T1000 (cell line): Measurements from ENCODE around the gene CCDC138.

Experiments
- DNase-seq: peaks from one replicate; lab custom pipeline; 2025; ENCODE audit warnings: mixed read lengths; lab: John Stamatoyannopoulos, UW

Gene CCDC138

DNA sequence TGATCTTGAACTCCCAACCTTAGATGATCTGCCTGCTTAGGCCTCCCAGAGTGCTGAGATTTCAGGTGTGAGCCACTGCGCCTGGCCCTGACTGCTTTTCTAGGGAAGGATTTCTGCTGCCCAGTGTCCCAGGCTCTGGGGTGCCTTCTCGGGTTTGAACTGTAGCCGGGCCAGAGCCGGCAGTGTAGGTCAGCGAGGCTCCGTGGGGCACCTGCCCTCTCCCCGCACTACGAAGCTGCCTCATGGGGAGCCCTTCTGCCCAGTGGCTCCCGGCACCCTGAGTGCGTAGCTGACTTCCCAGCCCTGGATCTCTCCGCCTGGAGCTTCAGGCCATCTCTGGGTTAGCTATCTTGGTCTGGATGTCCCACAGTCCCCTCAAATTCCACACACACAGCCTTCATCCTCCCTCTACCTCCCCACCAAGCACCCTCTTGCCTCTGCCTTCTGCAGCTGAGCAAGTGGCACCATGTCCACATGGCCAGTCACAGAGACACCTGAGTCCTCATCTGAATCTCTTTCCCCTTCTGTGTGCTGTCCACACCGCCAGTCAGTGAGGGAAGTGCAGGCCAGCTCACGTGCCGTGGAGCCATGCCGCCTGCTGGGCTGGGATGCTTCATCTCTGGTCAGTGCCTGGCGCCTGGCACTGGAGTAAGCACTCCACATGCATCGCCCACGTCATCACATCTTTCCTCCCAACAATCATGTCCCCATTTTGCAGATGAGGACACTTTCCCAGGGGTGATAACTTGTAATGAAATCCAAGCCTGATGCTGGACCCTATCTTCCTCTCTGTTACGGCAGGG, 133.2 kb downstream of the CCDC138 start:
- no peak for DNase-seq

DNA sequence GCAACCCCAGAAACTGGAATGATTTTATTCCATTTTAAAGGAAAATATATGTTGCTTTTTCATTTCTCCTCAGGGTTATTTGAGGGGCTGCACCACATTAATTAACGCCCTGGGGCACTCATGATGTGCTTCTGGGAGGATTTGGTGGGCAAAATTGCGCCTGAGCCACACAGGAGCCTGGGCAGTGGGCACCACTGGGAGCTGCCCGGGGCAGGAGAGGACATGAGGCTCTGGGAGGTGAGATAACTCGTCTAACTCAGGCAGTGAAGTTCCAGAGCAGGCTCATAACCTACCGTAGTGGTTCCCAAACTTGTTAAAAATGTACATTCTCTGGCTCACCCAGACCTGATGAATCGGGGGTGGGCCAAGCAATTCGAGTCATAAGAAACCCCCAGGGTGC, 134.1 kb downstream of the CCDC138 start:
- DNase-seq = no peak

DNA sequence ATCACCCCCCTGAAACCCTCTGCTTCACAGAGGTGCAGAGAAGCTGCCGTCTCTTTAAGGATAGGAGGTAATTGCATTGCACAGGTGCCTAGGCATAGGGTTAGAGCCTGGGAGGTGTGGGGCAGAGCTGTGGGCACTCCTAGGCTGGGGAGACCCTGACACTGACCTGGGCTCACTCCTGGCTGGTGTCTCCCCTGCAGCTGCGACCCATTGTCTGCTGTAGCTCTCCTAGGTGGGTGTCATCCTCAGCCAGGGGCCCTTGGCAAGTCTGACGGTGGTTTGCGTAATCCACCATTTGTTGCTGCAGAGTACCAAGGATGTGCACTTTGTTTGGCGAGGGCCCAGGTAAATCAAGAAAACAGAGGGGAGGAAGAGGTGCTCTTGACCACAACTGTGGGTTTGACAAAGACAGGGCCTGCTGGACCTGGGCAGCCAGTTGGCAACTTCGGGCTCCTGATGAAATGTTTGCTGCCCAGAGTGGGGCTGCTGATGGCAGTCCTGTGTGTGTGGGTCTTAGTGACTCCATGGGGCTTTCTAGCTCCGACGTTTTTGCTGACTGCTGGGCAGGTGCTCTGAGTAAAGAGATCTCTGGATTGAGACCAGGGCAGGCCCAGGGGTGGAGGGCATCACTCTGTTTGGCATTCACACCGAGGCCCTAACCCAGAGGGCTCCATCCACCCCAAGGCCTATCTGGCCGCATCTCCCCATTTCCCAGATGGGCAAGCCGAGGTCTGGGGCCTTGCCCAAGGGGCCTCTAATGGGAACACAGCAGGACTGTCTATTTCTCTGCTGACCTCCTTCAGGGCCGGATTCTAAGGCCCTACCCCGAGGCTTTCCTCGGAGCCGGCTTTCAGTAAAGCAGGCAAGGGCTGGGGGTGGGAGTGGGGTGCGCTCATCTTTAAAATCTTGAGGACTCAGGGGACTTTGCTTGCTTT, 134.8 kb downstream of the CCDC138 start:
- DNase-seq = no peak

DNA sequence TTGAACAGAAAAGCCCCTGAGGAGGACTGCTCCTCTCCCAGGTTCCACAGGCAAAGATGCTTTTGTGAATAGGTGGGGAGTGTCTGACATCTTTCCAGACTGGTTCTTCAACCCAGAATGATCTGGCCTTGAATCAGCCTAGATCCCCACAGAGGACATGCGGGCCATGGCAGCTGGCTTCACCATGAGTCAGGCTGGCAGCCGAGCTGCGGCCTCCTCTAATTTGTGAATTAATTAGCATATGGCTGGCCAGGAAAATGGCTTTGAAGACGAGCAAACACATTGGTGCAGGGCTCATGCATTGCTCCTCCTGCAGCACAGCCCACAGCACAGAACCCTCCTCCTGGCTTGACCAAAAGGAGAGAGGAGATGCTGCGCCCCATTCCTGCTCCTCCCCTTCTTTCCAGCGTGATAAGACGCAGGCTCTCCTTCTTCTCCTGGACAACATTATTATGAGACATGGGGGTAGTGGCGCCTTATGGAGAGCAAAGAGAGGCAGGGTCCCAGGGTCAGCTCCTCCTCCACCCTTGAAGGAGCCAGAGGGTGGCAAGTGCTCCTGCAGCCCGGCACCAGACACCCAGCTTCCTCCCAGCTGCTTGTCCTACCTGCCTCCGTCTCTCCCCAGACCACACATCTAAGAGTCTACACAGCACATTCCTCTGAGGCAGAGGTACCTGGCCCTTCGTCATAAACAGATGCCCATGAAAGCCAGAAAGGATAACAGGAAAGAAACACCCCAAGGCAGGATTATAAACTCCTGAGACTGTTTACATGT, 135.8 kb downstream of the CCDC138 start:
- peak; percentile 38 for DNase-seq

DNA sequence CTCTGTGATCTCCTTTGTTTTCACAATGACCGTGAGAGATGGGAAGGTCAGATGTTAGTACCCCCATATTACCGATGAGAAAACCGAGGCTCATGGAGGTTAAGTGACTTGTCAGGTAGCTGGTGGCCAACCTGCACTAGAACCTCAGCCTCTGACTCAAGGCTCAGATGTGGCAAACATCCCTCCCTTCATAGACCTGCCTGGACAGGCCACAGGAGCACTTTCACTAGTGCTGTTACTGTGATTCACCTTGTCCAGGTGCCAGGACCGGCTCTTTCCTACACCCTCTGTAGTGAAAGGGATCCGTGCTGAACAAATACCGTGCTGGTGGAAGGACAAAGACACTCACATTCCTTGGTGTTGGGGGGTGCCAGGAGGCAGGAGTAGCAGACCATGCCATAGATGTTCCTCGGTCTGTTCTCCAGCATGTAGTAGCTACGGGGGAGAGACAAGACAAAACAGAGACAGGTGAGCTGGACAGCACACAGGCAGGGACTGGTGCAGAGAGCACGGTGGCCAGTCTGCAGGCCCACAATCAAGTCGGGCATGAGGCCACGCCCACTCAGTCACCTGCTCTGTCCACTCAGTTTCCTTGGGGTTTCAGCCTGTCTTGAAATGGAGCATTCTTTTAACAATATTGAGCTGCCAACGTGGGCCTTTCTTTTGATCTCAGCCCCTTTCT, 136.6 kb downstream of the CCDC138 start:
- no peak for DNase-seq

DNA sequence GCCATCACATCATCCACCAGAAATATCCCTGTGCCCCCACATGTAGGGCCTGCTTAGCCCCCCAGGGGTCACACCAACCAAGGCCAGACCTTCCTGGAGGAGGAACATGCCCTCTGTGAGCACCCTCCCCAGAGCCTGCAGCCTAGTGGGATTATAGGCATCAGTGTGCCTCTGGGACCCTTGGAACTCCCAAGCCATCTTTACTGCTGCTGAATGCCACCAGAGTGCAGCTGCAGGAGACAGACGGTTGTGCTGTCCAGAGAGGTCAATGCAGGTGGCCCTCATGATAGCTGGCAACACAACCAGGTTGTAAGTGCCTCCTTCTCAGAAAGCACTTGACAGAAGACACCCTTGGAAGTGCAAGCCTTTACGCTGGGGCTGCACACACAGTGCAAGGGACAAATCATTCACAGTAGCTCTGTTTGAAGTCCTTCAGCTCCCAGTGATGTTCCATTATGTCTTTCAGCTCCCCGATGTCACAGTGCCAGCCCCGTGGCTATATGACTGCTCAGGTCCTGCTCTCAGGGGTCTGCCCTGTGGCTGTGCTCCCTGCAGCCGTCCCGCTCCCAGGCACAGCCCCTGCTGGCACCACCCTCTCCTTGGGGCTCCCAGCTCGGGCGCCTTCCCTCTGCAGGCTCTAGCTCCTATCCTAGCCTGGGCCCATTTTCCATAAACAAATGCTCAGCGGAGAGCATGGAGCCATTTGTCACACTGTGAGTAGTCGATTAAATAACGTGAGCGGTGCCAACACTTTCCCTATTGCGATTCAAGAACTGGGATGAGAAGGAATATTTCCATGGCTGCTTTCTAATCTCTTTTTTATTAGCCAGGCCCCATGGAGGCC, 137.4 kb downstream of the CCDC138 start:
- no peak for DNase-seq

GRCh38 chr2:108924580-108925251, 138.1 kb downstream of the CCDC138 start:
- no peak for DNase-seq

DNA sequence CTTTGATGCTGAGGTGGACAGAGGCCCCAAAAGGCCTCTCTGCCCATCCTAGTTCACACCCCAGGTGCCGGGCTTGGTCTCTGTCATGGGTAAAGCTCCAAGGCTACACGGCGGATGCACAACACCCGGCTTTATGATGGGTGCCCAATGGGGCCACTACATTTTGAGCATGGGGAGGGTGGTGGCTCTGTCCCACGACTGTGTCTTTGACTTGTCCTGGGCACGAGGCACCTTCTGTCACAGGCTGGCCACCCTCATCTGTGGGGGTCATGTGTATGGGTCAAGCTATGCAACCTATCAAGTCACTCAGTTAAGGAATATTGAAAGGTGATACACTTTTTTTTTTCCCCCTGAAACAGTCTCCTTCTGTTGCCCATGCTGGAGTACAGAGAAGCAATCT, 138.7 kb downstream of the CCDC138 start:
- DNase-seq = no peak

- no peak for DNase-seq
Observed at GRCh38 chr2:108925735-108926134, 139.2 kb downstream of the CCDC138 start.
